Subcutaneous abdominal adipose tissue (tissue), 5 donors: ENCODE data around the gene LBX1.
A peak's percentile ranks its signal among the peaks of the same experiment; 100 is the strongest.

Experiments
- H3K27ac ChIP-seq: one replicate; pipeline ENCODE4 v1.7.0; 2013; ENCODE audit warnings: low read depth, mild to moderate bottlenecking, inconsistent platforms, low read length, moderate library complexity
- H3K27me3 ChIP-seq, 5 donors: one replicate each; pipeline ENCODE4 v1.7.0; 2013; ENCODE audit warnings: low read length in 5 of 5, inconsistent platforms in 1 of 5; ENCODE audit not compliant: control insufficient read depth in 5 of 5, insufficient read depth in 4 of 5
- H3K36me3 ChIP-seq, 5 donors: one replicate each; pipeline ENCODE4 v1.7.0; 2013; ENCODE audit warnings: low read length in 5 of 5; ENCODE audit not compliant: control insufficient read depth in 5 of 5, insufficient read depth in 5 of 5
- H3K4me1 ChIP-seq, 5 donors: one replicate each; pipeline ENCODE4 v1.7.0; 2013; ENCODE audit warnings: low read length in 5 of 5, mild to moderate bottlenecking in 3 of 5, moderate library complexity in 1 of 5; ENCODE audit not compliant: control insufficient read depth in 5 of 5, insufficient read depth in 5 of 5
- H3K4me3 ChIP-seq, 5 donors: one replicate each; pipeline ENCODE4 v1.7.0; 2013; ENCODE audit warnings: low read length in 5 of 5, low read depth in 1 of 5
- H3K9ac ChIP-seq, 5 donors: one replicate each; pipeline ENCODE4 v1.7.0; 2013; ENCODE audit warnings: low read length in 5 of 5, mild to moderate bottlenecking in 4 of 5, moderate library complexity in 3 of 5
- H3K9me3 ChIP-seq, 5 donors: one replicate each; pipeline ENCODE4 v1.7.0; 2013; ENCODE audit warnings: low read length in 5 of 5; ENCODE audit not compliant: control insufficient read depth in 5 of 5
- donor health status: healthy.
- donor health status: healthy.
- donor health status: healthy.
- donor health status: healthy.
- donor health status: healthy.

The LBX1 gene

DNA sequence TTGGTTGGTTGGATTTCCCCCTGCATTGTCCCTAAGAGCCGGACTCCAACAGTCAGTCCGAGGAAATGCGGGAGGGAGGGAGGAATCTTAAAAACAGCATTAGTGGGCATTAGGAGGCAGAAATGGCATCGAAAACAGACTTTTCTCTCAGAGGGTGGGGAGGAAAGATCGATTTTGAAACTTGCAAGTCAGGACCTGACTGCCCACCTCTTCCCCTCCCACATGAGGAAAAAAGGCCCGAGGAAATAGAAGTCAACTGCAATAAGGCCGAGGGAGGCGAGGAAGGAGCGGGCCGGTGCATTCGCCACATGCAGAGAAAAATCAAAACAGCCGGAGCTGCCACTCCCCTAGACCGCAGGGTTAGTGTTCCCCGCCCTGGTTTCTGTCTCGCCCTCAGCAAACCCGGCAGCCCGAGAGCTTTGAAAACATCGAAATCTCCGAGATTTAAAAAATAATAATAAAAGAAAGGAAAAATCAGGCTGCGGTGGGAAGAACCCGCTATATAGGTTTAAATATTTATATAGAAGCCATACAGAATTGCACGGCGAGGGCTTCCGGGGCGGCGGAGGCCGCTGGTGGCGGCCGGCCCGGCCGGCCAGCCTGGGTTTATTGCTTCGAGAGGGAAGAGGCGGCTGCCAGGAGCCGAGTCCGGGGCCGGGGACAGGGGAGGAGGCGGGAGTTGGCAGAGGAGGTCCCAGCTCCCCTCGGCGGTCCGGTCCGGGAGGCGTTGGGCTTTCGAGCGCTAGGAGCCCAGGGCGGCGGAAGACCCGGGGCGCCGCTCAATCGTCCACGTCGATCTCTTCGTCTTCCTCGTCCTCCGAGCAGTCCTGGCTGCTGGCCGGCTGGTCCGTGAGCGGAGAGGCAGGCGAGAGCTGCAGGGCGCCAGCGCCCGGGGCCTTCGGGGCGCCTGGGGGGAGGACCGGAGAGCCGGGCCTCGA lies 2.5 kb downstream of the LBX1 start:
- H3K36me3 ChIP-seq = no peaks in the 10 kb centered on the region
- H3K9ac ChIP-seq = no peak overlapping the region
- H3K27ac ChIP-seq = no peak overlapping the region
- peaks cover 0 to 2% (median 0%) of the 10 kb centered on the region in 5 donors for H3K9me3 ChIP-seq
- H3K4me3 ChIP-seq = peak overlapping the region; percentile 31 to 66 (median 42)
- H3K27me3 ChIP-seq = peaks cover 77 to 97% (median 90%) of the 10 kb centered on the region in 5 donors
- peaks cover 2 to 76% (median 63%) of the 10 kb centered on the region in 5 donors for H3K4me1 ChIP-seq

DNA sequence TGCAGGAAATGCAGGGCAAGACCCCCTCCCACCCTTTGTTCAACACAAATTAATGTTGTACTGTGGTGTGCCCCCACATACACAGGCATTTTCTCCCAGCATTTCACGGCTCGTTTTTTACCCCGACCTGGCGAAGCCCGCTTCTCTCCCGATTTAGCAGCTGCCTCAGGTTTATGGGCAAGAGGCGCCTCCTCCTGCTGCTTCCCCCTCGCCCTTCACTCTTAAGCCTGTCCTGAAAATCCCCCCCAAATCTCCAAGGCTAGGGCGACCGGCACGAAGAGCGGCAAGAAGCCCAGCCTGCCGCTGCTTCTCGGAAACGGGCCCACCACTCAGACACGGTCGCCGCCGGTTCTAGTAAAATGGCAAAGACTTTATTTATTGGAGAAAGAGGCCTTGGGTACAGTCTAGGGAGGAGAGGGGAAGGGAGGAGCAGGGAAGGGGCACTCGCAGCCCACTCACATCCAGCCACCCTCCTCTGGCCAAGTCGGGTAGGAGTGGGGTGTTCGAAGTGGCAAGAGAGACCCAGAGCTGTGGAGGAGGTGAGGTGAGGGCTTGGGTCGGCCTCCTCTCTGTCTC lies 3.3 kb downstream of the LBX1 start:
- Histone ChIP-seq H3K4me3 (peak overlapping the region in 4 of 5 donors; percentile 22 to 52 (median 35)), H3K36me3 (no peaks in the 10 kb centered on the region), H3K27ac (no peak overlapping the region), H3K9ac (peak overlapping the region in 1 of 5 donors; percentile 25), H3K27me3 (peaks cover 78 to 97% (median 90%) of the 10 kb centered on the region in 5 donors), H3K9me3 (peaks cover 0 to 2% (median 0%) of the 10 kb centered on the region in 5 donors), H3K4me1 (peaks cover 2 to 76% (median 63%) of the 10 kb centered on the region in 5 donors)

DNA sequence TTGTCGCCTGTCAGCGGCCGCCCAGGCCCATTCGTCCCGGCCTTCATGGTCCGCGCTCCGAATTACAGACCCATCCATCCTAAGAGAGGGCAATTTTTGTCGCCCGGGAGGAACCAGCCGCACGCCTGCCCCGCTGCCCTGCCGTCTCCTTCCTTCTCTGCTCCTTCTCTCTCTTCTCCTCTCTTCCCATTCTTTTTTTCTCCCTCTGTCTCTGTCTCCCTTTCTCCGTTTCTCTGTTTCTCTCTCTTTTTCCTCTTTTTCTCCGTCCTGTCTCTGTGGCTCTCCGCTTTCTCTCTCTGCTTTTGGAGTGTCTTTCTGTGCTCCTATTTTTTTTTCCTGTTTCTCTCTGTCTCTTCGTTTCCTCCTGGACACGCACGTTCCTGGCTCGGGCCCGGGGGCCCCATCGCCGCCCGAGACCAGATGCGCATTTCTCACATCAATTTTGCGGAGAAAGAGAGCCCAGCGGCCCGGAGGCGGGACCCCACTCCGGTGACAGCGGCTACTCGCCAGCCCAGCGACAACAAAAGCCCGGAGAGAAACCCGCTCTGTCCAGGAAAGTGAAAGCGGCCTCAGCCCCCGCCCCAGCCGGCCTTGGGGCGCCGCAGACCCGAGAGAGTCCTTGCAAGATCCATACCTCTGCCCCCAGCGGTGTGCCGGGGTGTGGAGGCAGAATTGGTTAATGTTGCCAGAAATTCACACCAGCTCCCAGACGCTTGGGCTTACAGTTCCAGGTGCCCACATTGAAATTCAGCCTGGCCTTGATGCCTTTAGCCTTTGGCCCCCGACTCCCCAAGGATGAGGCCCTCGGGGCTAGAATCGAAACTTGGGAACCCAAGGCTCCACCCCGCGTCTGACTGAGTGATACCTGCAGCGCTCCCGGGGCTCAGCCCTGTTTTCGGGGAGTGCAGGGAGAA lies 4.1 kb downstream of the LBX1 start:
- no peak overlapping the region for H3K27ac ChIP-seq
- H3K27me3 ChIP-seq = peaks cover 79 to 97% (median 91%) of the 10 kb centered on the region in 5 donors
- peaks cover 2 to 71% (median 62%) of the 10 kb centered on the region in 5 donors for H3K4me1 ChIP-seq
- H3K9ac ChIP-seq = peak overlapping the region in 1 of 5 donors; percentile 25
- H3K4me3 ChIP-seq = peak overlapping the region in 4 of 5 donors; percentile 22 to 52 (median 35)
- no peaks in the 10 kb centered on the region for H3K36me3 ChIP-seq
- H3K9me3 ChIP-seq = peaks cover 0 to 2% (median 0%) of the 10 kb centered on the region in 5 donors

DNA sequence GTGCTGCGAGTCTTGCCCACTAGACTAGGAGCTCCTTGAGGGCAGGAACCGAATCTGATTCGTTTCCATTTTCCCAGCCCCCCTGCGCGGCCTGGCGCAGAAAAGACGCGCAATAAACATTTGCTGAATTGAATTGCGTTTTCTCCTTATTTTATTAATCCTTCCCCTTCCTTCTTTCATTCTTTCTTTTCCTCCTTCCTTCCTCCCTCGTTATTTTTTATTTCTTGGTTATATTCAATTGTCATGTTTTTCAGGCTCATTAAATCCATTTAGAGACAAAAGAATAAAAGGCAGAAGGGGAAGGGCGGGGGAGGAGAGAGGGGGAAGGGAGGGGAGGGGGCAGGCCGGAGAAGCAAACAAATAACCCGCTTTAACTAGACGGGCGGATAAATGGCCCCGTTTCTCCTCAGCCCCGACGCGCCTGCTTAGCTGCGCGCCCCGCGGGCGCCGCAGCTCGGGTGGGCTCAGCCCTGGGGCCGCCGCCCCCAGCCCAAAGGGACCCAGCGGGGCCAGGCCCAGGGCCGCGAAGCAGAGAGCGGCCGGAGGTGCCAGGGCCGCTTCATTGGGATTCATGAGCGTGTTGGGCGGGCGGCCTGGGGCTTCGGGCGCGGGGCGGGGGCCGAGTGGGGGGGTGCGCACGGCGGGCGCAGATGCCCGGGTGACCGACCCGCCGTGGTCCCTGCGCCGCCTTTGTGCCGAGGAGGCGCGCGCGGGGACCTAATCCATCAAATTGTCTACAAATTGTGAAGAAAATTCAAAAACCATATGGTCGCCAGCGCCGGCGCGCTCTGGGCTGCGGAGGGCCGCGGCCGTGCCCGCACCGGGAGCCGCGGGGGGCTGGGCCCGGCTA lies 5.0 kb downstream of the LBX1 start:
- Histone ChIP-seq H3K9ac (no peak overlapping the region), H3K36me3 (no peaks in the 10 kb centered on the region), H3K4me3 (no peak overlapping the region), H3K9me3 (peaks cover 0 to 2% (median 0%) of the 10 kb centered on the region in 5 donors), H3K4me1 (peaks cover 2 to 62% (median 54%) of the 10 kb centered on the region in 5 donors), H3K27me3 (peaks cover 83 to 97% (median 91%) of the 10 kb centered on the region in 5 donors), H3K27ac (no peak overlapping the region)

DNA sequence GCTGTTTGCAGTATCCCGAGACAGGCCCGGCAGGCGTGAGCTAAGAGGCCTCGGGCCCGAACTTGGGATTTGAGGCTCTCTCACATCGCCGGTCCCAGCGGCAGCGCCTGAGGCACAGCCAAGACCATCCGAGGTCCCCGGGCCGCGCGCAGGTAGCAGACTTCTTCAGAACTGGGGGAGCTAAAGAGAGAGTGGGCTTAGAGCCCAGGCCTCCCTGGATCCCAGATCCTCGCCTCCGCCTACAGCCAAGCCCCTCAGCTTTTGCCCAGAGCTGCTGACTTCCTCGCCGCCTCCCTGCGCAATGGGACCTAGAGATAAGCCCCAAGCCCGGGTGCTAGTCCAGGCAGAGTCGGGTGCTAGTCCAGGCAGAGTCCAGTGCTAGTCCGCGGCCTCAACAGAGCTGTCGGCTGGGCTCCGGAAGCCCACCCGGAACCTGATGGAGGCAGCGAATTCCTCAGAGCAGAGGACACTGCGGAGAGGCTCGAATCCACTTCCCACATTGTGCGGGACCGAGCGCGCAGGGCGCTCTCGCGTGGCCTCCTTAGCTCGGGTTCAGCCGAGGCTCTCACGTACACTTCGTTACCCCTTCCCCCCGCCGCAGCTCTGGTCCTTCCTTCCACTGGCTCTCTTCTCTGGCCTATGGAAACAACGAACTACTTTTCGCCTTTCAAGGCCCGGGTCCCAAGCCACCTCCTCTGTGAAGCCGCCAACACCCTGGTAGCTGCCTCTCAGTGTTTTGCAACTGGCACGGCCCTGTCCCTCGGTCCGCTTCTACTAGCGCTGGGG lies 5.8 kb downstream of the LBX1 start:
- peaks cover 2 to 54% (median 48%) of the 10 kb centered on the region in 5 donors for H3K4me1 ChIP-seq
- peak overlapping the region; percentile 58 to 77 (median 68) for H3K4me3 ChIP-seq

DNA sequence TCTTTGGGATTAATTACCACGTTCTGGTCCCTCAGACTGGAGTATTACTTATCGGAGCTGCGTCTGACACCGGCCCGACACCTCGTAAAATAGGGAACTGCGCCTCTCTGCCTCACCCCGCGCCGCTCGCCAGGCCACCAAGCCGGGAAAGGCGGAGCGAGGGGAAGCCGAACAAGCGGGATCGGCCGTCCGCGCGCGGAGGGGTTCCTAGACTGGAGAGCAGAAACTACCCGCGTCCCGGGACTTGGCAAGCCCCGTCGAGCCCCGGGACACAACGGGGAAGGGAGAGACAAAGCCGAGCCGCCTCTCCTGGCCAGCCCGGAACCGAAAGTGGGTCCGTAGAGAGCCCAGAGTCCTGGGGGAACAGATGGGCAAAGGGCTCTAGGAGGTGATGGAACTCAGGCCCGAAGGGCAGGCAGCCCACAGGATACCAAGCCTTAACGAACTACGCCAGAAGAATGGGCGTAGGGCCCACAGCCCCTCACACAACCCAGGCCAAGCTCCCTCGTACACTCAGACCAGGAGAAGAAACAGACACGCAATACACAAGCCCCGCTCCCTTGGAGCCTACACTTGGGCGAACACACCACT lies 6.5 kb downstream of the LBX1 start:
- H3K27ac ChIP-seq = no peak overlapping the region
- H3K4me1 ChIP-seq = peaks cover 2 to 53% (median 45%) of the 10 kb centered on the region in 5 donors
- H3K9me3 ChIP-seq = peaks cover 0 to 2% (median 0%) of the 10 kb centered on the region in 5 donors
- peak overlapping the region; percentile 58 to 77 (median 68) for H3K4me3 ChIP-seq
- H3K27me3 ChIP-seq = peaks cover 87 to 98% (median 92%) of the 10 kb centered on the region in 5 donors
- H3K36me3 ChIP-seq = no peaks in the 10 kb centered on the region
- peak overlapping the region in 1 of 5 donors; percentile 31 for H3K9ac ChIP-seq

More for the DNA sequence above, 5.8 kb downstream of the LBX1 start:
- Histone ChIP-seq H3K9ac (no peak overlapping the region), H3K27ac (no peak overlapping the region), H3K27me3 (peaks cover 86 to 98% (median 92%) of the 10 kb centered on the region in 5 donors), H3K9me3 (peaks cover 0 to 2% (median 0%) of the 10 kb centered on the region in 5 donors), H3K36me3 (no peaks in the 10 kb centered on the region)

DNA sequence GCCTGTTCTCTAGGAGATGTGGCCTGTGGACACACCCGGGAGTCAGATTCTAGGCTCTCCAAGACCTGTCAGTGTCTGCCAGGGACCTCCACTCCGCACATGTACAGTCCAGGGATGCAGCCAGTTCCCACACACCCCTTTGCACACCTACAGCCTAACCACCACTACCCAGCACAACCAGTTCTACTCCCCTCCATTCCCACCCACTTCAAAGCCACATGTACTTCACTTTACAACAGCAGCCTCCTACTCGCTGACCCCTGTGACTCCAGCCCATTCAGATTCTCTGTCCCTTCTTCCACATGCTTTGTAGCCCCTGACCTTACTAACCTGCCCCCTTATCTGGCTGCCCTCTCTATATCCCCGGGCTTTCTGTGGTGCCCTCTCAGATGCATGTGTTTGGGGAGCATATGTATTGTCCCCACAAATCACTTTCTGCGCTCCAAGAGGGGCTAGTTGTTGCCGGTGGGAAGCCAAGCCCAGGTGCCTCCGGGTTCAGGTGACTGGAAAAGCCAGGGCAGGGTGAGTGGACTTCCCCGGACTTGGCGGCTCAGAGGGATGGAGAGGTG lies 7.2 kb downstream of the LBX1 start:
- Histone ChIP-seq H3K27ac (no peak overlapping the region), H3K9me3 (peaks cover 0 to 2% (median 0%) of the 10 kb centered on the region in 5 donors), H3K4me1 (peaks cover 2 to 53% (median 46%) of the 10 kb centered on the region in 5 donors), H3K36me3 (no peaks in the 10 kb centered on the region), H3K27me3 (peaks cover 85 to 98% (median 92%) of the 10 kb centered on the region in 5 donors), H3K9ac (no peak overlapping the region), H3K4me3 (no peak overlapping the region)

DNA sequence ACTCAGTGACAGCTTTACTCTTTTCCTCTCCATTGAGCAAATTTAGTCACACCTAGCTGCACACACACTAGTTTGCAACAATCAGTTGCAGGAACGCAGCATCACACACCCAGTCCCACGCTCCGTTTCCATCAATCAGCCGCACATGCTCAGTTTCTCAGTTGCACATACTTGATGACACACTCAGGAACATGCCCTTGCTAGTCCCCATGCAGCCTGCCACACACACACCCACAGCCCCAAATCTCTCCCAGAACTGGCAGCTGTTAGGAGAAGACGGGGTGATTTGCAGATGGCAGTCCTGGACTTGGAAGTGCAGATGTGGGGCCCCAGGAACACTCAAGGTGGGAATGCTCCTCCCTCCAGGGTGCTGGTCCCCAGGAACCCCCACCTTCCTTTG lies 7.7 kb downstream of the LBX1 start:
- H3K9me3 ChIP-seq = peaks cover 0 to 2% (median 0%) of the 10 kb centered on the region in 5 donors
- H3K4me3 ChIP-seq = no peak overlapping the region
- H3K36me3 ChIP-seq = no peaks in the 10 kb centered on the region
- no peak overlapping the region for H3K9ac ChIP-seq
- no peak overlapping the region for H3K27ac ChIP-seq
- peaks cover 85 to 98% (median 92%) of the 10 kb centered on the region in 5 donors for H3K27me3 ChIP-seq
- H3K4me1 ChIP-seq = peaks cover 2 to 51% (median 45%) of the 10 kb centered on the region in 5 donors
